ENCODE results near the gene DIP2C. TPM values are rescaled to one million over a fixed set of nuclear protein-coding genes. Genes with fewer than 3 reads are reported as not detected.
"Not testable (repeated sequence)": the region's sequence is repeated elsewhere in the genome, so short reads cannot be mapped to it uniquely, and the experiment has no call there.

The DIP2C gene
- total and polyA plus RNA-seq, 2 experiments from 2014 or later: 9.1 to 15.8 TPM

DNA sequence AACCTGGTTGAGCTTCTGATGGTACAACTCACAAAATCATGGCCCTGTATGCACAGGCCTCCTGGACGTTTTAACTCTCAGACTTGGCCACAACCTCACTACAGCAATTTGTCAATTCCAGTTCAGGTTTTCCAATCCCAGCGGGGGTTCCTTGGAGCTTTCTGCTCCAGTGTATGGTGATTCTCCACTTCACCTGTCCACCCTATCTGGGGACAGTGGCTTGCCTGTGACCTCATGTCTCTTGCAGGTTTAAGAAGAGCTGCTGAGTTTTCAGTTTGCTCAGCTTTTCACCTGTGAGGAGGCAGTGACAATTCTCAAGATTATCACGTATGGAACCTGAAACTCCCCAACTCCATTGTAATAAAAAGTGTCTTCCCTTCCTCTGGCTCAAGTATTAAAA lies 254.1 kb downstream of the DIP2C start:
- TF ChIP-seq, protein P1, sequence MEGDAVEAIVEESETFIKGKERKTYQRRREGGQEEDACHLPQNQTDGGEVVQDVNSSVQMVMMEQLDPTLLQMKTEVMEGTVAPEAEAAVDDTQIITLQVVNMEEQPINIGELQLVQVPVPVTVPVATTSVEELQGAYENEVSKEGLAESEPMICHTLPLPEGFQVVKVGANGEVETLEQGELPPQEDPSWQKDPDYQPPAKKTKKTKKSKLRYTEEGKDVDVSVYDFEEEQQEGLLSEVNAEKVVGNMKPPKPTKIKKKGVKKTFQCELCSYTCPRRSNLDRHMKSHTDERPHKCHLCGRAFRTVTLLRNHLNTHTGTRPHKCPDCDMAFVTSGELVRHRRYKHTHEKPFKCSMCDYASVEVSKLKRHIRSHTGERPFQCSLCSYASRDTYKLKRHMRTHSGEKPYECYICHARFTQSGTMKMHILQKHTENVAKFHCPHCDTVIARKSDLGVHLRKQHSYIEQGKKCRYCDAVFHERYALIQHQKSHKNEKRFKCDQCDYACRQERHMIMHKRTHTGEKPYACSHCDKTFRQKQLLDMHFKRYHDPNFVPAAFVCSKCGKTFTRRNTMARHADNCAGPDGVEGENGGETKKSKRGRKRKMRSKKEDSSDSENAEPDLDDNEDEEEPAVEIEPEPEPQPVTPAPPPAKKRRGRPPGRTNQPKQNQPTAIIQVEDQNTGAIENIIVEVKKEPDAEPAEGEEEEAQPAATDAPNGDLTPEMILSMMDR (IDR thresholded peaks at IDR 0.05; ENCODE audit: low read depth, low read length): no peak
- H3K27ac ChIP-seq: no peak overlapping the region

DNA sequence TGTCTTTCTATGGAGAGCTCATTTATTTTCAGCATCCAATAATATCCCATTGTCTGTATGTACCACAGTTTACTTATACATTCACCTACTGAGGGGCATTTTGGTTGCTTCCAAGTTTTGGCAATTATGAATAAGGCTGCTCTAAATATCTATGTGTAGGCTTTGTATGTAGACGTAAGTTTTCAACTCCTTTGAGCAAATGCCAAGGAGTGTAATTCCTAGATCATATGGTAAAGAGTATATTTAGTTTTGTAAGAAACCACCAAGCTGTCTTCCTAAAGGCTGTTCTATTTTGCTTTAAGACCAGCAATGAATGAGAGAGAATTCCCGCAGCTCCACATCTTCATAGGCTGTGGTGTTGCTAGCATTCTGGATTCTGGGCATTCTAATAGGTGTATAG lies 259.8 kb downstream of the DIP2C start:
- no peaks in the 10 kb centered on the region for H3K4me1 ChIP-seq (ENCODE audit: low read depth)
- no peaks in the 10 kb centered on the region for H3K36me3 ChIP-seq
- TF ChIP-seq, protein P1 (IDR thresholded peaks at IDR 0.05; ENCODE audit: low read depth, low read length): no peak
- no peaks in the 10 kb centered on the region for H3K27me3 ChIP-seq
- no peaks in the 10 kb centered on the region for H3K9me3 ChIP-seq (ENCODE audit: low read depth)
- no peak overlapping the region for H3K27ac ChIP-seq
- no peak for DNase-seq (ENCODE audit: low read depth in 1 of 2, low spot score in 1 of 2)
- H3K4me3 ChIP-seq: no peak overlapping the region

More for the DNA sequence above, 254.1 kb downstream of the DIP2C start:
- H3K9me3 ChIP-seq (ENCODE audit: low read depth): no peaks in the 10 kb centered on the region
- DNase-seq (ENCODE audit: low read depth in 1 of 2, low spot score in 1 of 2): no peak
- H3K27me3 ChIP-seq: no peaks in the 10 kb centered on the region
- H3K4me1 ChIP-seq (ENCODE audit: low read depth): no peaks in the 10 kb centered on the region
- H3K4me3 ChIP-seq: no peak overlapping the region
- no peaks in the 10 kb centered on the region for H3K36me3 ChIP-seq

DNA sequence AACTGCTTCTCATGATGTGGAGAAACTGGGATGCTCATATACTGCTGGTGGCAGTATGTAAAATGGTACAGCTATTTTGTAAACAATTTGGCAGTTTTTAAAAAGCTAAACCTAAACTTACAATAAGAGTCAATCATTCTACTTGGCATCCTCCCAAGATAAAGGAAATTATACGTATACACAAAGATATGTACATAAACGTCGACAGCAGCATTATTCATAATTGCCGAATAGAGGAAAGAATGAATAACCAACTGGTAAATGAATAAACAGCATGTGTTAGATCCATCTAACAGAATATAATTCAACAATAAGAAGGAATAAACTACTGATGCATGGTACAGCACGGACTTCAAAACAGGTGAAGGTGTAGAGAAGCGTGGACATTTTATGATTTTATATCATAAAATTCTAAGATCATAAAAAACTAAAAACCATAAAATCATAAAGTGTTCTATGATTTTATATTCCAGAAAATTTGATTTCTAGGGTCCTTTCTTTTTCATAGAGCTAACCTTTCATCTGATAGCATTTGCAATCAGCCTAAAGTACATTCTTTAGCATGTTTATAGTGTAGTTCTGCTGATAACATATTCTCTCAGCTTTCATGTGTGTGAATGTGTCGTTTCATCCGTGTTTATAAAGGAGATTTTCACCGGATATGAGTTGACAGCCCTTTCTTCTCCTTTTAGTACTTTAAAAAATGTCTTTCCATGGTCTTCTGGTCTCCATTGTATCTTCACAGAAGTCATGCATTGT lies 261.5 kb downstream of the DIP2C start:
- no peak for DNase-seq (ENCODE audit: low read depth in 1 of 2, low spot score in 1 of 2)
- TF ChIP-seq, protein P1 (IDR thresholded peaks at IDR 0.05; ENCODE audit: low read depth, low read length): no peak
- Histone ChIP-seq H3K27ac (no peak overlapping the region), H3K27me3 (no peaks in the 10 kb centered on the region), H3K4me3 (no peak overlapping the region), H3K36me3 (no peaks in the 10 kb centered on the region), H3K9me3 (ENCODE audit: low read depth) (no peaks in the 10 kb centered on the region), H3K4me1 (ENCODE audit: low read depth) (no peaks in the 10 kb centered on the region)

DNA sequence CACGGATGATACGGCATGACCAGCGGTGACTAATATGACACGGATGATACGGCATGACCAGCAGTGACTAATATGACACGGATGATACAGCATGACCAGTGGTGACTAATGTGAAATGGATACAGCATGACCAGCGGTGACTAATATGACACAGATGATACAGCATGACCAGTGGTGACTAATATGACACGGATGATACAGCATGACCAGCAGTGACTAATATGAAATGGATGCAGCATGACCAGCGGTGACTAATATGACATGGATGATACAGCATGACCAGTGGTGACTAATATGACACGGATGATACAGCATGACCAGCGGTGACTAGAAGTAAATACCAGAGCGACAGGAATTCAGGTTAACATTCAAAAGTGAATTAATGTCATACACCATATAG lies 264.1 kb downstream of the DIP2C start:
- DNase-seq (ENCODE audit: low read depth in 1 of 2, low spot score in 1 of 2); H3K36me3 ChIP-seq; H3K4me1 ChIP-seq (ENCODE audit: low read depth); H3K27ac ChIP-seq; H3K9me3 ChIP-seq (ENCODE audit: low read depth); H3K4me3 ChIP-seq; H3K27me3 ChIP-seq: not testable (repeated sequence)

DNA sequence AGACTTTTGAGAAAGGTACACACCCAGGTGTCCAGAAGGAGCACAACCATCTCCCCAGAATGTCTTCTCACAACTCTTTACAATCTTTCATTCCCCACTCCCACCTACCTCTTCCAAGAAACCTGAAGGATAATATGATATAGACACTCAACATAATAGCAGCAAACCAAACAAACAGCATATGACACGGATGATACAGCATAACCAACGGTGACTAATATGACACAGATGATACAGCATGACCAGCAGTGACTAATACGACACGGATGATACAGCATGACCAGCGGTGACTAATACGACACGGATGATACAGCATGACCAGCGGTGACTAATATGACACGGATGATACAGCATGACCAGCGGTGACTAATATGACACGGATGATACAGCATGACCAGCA lies 264.7 kb downstream of the DIP2C start:
- not testable (repeated sequence) for H3K27me3 ChIP-seq; H3K27ac ChIP-seq; DNase-seq (ENCODE audit: low read depth in 1 of 2, low spot score in 1 of 2); H3K4me3 ChIP-seq; H3K4me1 ChIP-seq (ENCODE audit: low read depth); H3K9me3 ChIP-seq (ENCODE audit: low read depth); H3K36me3 ChIP-seq

DNA sequence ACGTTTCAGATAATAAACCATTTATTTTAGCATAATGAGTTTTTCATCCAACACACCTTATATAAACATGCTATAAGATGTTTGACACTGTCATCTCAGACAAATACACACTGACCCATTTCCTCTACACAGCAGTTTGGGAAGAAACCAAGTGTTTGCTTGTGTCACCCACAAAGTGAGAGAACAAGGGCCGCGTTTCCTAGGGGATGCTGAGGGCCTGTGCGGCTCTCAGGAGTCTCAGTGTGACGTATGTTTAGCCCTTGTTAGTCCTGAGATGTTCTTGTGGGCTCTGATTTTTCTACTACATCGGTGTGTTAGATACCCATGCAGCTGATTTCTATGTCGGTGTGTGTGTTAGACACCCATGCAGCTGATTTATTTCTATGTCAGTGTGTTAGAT lies 266.3 kb downstream of the DIP2C start:
- H3K9me3 ChIP-seq (ENCODE audit: low read depth): no peaks in the 10 kb centered on the region
- no peak for DNase-seq (ENCODE audit: low read depth in 1 of 2, low spot score in 1 of 2)
- H3K27me3 ChIP-seq: no peaks in the 10 kb centered on the region
- H3K4me3 ChIP-seq: no peak overlapping the region
- H3K27ac ChIP-seq: no peak overlapping the region
- no peaks in the 10 kb centered on the region for H3K4me1 ChIP-seq (ENCODE audit: low read depth)
- peaks cover 3% of the 10 kb centered on the region for H3K36me3 ChIP-seq
- TF ChIP-seq, protein P1 (IDR thresholded peaks at IDR 0.05; ENCODE audit: low read depth, low read length): no peak
